Right lobe of liver (tissue), 6 donors: ENCODE results near the gene PC. TPM values are rescaled to one million over a fixed set of nuclear protein-coding genes. Genes with fewer than 3 reads are reported as not detected.

Experiments used
- ATAC-seq, 4 donors: fragments of 200-7000 bp; cut with Tn5 transposase; one replicate each; pipeline ENCODE4 v1.9.1; 2020; ENCODE audit warnings: mild to moderate bottlenecking in 4 of 4, moderate library complexity in 4 of 4
- DNase-seq, 3 donors: peaks; one replicate each; pipeline ENCODE4 v3.0.0-alpha.2; 2020
- H3K27ac ChIP-seq, 3 donors: fragments of 200-600 bp; one replicate each; pipeline ENCODE4 v1.8.0; 2022
- H3K27me3 ChIP-seq, 2 donors: fragments of 200-600 bp; one replicate each; pipeline ENCODE4 v1.8.0; 2022
- H3K36me3 ChIP-seq, 4 donors: fragments of 200-600 bp; sonication (generic) in 1 of 4; one replicate each; pipeline versions ENCODE4 v1.5.1 to v1.8.0; 2017 to 2022; ENCODE audit warnings: control low read depth in 1 of 4
- H3K4me1 ChIP-seq, 4 donors: fragments of 200-600 bp; sonication (generic) in 1 of 4; one replicate each; pipeline versions ENCODE4 v1.5.1 to v1.8.0; 2017 to 2022; ENCODE audit warnings: control low read depth in 1 of 4
- H3K4me3 ChIP-seq, 3 donors: fragments of 200-600 bp; one replicate each; pipeline ENCODE4 v1.8.0; 2022
- H3K9me3 ChIP-seq, 4 donors: fragments of 200-600 bp; sonication (generic) in 1 of 4; one replicate each; pipeline versions ENCODE4 v1.5.1 to v1.8.0; 2017 to 2022; ENCODE audit warnings: control low read depth in 1 of 4
- CTCF ChIP-seq, 4 donors: fragments of 200-600 bp in 3 of 4; fragments of 450-650 bp in 1 of 4; IDR thresholded peaks; one replicate each; pipeline versions ENCODE4 v1.5.1 to v1.8.0; 2016 to 2022; ENCODE audit warnings: antibody characterized with exemption in 4 of 4, mild to moderate bottlenecking in 2 of 4
- POLR2A ChIP-seq: fragments of 450-650 bp; IDR thresholded peaks from one replicate; pipeline ENCODE4 v1.6.1; 2017; ENCODE audit warnings: antibody characterized with exemption, mild to moderate bottlenecking
- WGBS: methylation state at CpG from one replicate; pipeline ENCODE4 v1.1.6; 2018; ENCODE audit warnings: low coverage, low lambda C conversion rate; ENCODE audit not compliant: insufficient coverage; ENCODE audit errors: missing lambda C conversion rate; 5-methylcytosine and 5-hydroxymethylcytosine counted together
- intact Hi-C, 2 donors: fragments of 100-400 bp; cut with DNase I; formaldehyde crosslinking; loops; one replicate each; pipeline versions ENCODE4 v1.11.2 to v1.14.1; 2022
- total RNA-seq, 6 experiments: library from RNA; depleted of rRNA in 2 of 6; stranded (reverse); fragments of >200 nt in 2 of 6; fragmentation: NEBNext Ultra II Directional in 3 of 6; extraction: Animal tissue kit (Norgen Biotek cat#: 25700) in 3 of 6; gene quantifications; one replicate each; pipeline versions ENCODE4 v1.1.0 to v1.2.4, GENCODE V29; 2016 to 2023
- donor health status: DM: no; HTN: yes; CAD: no.
- donor health status: DM: no; HTN: no; CAD: no.
- donor health status: DM: no; HTN: no; CAD: no.
- donor health status: DM: no; HTN: yes; CAD: no.
- donor health status: DM: no; HTN: yes; CAD: no.

PC gene
- total RNA-seq, 6 experiments from 2014 or later: 265 to 457 (median 317) TPM

DNA sequence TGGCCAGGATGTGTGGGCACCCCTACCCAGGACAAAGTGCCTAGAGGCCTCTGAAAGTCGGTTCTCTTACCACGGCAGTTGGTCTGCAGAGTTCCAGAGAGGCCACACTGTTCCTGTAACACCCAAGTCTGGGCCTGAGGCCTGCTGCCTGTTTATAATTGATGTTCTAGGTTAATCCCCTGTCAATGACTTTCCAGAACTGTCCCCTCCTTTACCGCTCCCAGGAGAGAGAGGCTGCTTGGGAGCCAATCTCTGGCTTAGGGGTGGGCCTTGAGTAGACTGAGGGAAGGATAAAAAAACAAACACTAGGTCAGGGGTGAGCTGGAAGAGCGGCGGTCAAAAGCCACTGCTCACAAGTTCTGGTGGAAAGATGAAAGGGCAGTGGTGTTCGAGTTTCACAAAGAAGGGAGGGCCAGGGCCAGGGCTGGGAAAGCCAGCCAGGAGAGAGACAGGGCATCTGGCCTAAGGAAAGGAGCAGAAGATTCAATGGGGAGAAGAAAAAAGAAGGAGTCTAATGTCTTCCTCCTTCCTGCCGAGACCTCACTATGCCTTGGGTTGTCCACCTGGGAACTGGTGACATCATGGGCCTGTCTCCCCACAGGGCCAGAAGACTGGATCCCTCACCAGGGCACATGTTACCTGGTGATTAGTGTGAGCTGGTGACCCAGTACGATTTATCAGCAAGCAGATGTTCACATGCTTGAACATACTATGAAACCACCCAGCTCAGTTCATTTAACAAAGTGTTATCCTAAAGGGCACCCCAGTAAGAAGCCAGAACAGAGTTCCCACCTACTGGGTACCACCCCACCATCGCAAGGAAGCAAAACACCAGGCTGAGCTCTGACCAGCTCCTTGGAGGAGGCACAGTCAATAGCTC lies 50.2 kb downstream of the PC start:
- DNase-seq (peak in 2 of 3 donors; percentile 74 to 76), ATAC-seq (peak; percentile 66 to 83 (median 77))
- Histone ChIP-seq H3K27ac (peak overlapping the region; percentile 64 to 86 (median 76)), H3K9me3 (no peaks in the 10 kb centered on the region), H3K27me3 (no peaks in the 10 kb centered on the region), H3K4me1 (peaks cover 0 to 40% (median 9%) of the 10 kb centered on the region in 4 donors), H3K36me3 (no peaks in the 10 kb centered on the region), H3K4me3 (peak overlapping the region; percentile 29 to 69 (median 59))
- intact Hi-C loops: no loop called here
- TF ChIP-seq POLR2A (peak; percentile 35), CTCF (IDR thresholded peaks at IDR 0.05) (no peak)
- WGBS: 20% methylated on average over 6 of the region's 9 CpGs

- H3K27me3 ChIP-seq: no peaks in the 10 kb centered on the region
- H3K9me3 ChIP-seq: no peaks in the 10 kb centered on the region
- ATAC-seq (peak in 3 of 4 donors; percentile 1 to 9 (median 3)), DNase-seq (peak in 2 of 3 donors; percentile 55 to 68)
- TF ChIP-seq POLR2A (peak; percentile 13), CTCF (IDR thresholded peaks at IDR 0.05) (no peak)
- H3K4me3 ChIP-seq: peak overlapping the region; percentile 29 to 69 (median 59)
- 38% methylated on average over 8 of the region's 14 CpGs for WGBS
- no peaks in the 10 kb centered on the region for H3K36me3 ChIP-seq
- peaks cover 0 to 57% (median 16%) of the 10 kb centered on the region in 4 donors for H3K4me1 ChIP-seq
- intact Hi-C loops: no loop called here
- peak overlapping the region; percentile 64 to 86 (median 76) for H3K27ac ChIP-seq
Measured at GRCh38 chr11:66906061-66906733, 52.0 kb downstream of the PC start.

- TF ChIP-seq CTCF (IDR thresholded peaks at IDR 0.05) (no peak), POLR2A (no peak)
- Histone ChIP-seq H3K9me3 (no peaks in the 10 kb centered on the region), H3K4me3 (peak overlapping the region; percentile 29 to 69 (median 59)), H3K4me1 (peaks cover 0 to 59% (median 19%) of the 10 kb centered on the region in 4 donors), H3K27ac (peak overlapping the region; percentile 64 to 86 (median 76)), H3K27me3 (no peaks in the 10 kb centered on the region), H3K36me3 (no peaks in the 10 kb centered on the region)
- intact Hi-C loops: no loop called here
- no peak for ATAC-seq
- no peak for DNase-seq
- 60% methylated on average over 3 of the region's 4 CpGs for WGBS
Measured at GRCh38 chr11:66905631-66906030, 52.6 kb downstream of the PC start.

GRCh38 chr11:66904981-66905521 lies 53.1 kb downstream of the PC start:
- 58% methylated on average over 8 of the region's 8 CpGs for WGBS
- peaks cover 0 to 59% (median 19%) of the 10 kb centered on the region in 4 donors for H3K4me1 ChIP-seq
- TF ChIP-seq POLR2A (no peak), CTCF (IDR thresholded peaks at IDR 0.05) (no peak)
- H3K36me3 ChIP-seq: no peaks in the 10 kb centered on the region
- DNase-seq (no peak), ATAC-seq (no peak)
- peak overlapping the region; percentile 64 to 86 (median 76) for H3K27ac ChIP-seq
- no peaks in the 10 kb centered on the region for H3K9me3 ChIP-seq
- intact Hi-C loops: no loop called here
- H3K27me3 ChIP-seq: no peaks in the 10 kb centered on the region
- H3K4me3 ChIP-seq: peak overlapping the region; percentile 29 to 69 (median 59)
